Neural cell (in vitro differentiated cells): ENCODE measurements around the gene NIF3L1. TPM values are rescaled to one million over a fixed set of nuclear protein-coding genes. Genes with fewer than 3 reads are reported as not detected.

ENCODE experiments used
- H2AFZ ChIP-seq: fragments of 200-600, 300-800 bp; sonication (generic), shearing (Covaris generic); 2 replicates; pipeline ENCODE4 v1.6.0; 2014; ENCODE audit warnings: low read depth, mild to moderate bottlenecking, antibody characterized with exemption, low read length, moderate library complexity
- H3F3A ChIP-seq: fragments of 200-600 bp; shearing (Covaris generic); 2 replicates; pipeline ENCODE4 v1.6.1; 2016; ENCODE audit warnings: mild to moderate bottlenecking, moderate library complexity, mixed read lengths, antibody characterized with exemption, low read length; ENCODE audit not compliant: insufficient read depth, poor library complexity, severe bottlenecking
- H3K27ac ChIP-seq: fragments of 200-600, 300-800 bp; sonication (generic), shearing (Covaris generic); 2 replicates; pipeline ENCODE4 v1.5.1; 2014; ENCODE audit warnings: mild to moderate bottlenecking, low read length, moderate library complexity
- H3K27me3 ChIP-seq: fragments of 300-800, 200-600 bp; sonication (generic), shearing (Covaris generic); 2 replicates; pipeline ENCODE4 v1.6.0; 2014; ENCODE audit warnings: mild to moderate bottlenecking, low read depth, low read length, moderate library complexity; ENCODE audit not compliant: insufficient read depth
- H3K36me3 ChIP-seq: fragments of 300-800, 200-600 bp; sonication (generic), shearing (Covaris generic); 2 replicates; pipeline ENCODE4 v1.5.1; 2014; ENCODE audit warnings: mild to moderate bottlenecking, antibody characterized with exemption, low read length, moderate library complexity; ENCODE audit not compliant: insufficient read depth
- H3K4me2 ChIP-seq: fragments of 300-800, 200-600 bp; sonication (generic), shearing (Covaris generic); 2 replicates; pipeline ENCODE4 v1.6.0; 2014; ENCODE audit warnings: mild to moderate bottlenecking, low read length
- H3K4me3 ChIP-seq: fragments of 300-800, 200-600 bp; sonication (generic), shearing (Covaris generic); 2 replicates; pipeline ENCODE4 v1.5.1; 2014; ENCODE audit warnings: mild to moderate bottlenecking, low read length, moderate library complexity
- H3K79me2 ChIP-seq: fragments of 200-600 bp; shearing (Covaris generic); replicated peaks from 2 replicates; pipeline ENCODE4 v1.6.0; 2014; ENCODE audit warnings: mild to moderate bottlenecking, low read length, moderate library complexity; ENCODE audit not compliant: insufficient read depth
- H3K9ac ChIP-seq: fragments of 300-800, 200-600 bp; sonication (generic), shearing (Covaris generic); 2 replicates; pipeline ENCODE4 v1.6.1; 2016; ENCODE audit warnings: mild to moderate bottlenecking, low read length, mixed read lengths
- H3K9me2 ChIP-seq: fragments of 200-600 bp; shearing (Covaris generic); 2 replicates; pipeline ENCODE4 v1.6.1; 2016; ENCODE audit warnings: mild to moderate bottlenecking, low read length, mixed read lengths; ENCODE audit not compliant: insufficient read depth
- H3K9me3 ChIP-seq: fragments of 200-600, 300-800 bp; sonication (generic), shearing (Covaris generic); 2 replicates; pipeline ENCODE4 v1.6.1; 2016; ENCODE audit warnings: mild to moderate bottlenecking, mixed run types, low read length, moderate library complexity, mixed read lengths
- H4K20me1 ChIP-seq: fragments of 200-600 bp; shearing (Covaris generic); 2 replicates; pipeline ENCODE4 v1.6.1; 2016; ENCODE audit warnings: mild to moderate bottlenecking, mixed run types; ENCODE audit not compliant: insufficient read depth
- EP300 ChIP-seq: fragments of 450-650 bp; conservative IDR thresholded peaks from 2 replicates; pipeline ENCODE4 v1.6.1; 2014; ENCODE audit warnings: antibody characterized with exemption, mild to moderate bottlenecking, moderate library complexity; ENCODE audit not compliant: poor library complexity, severe bottlenecking
- EZH2 ChIP-seq: fragments of 200-600, 300-800 bp; shearing (Covaris generic), sonication (generic); IDR thresholded peaks from 2 replicates; pipeline ENCODE4 v1.6.1; 2014; ENCODE audit warnings: antibody characterized with exemption, low read length, borderline replicate concordance, mild to moderate bottlenecking; ENCODE audit not compliant: insufficient read depth, poor library complexity, severe bottlenecking
- MXI1 ChIP-seq: fragments of 450-650 bp; conservative IDR thresholded peaks from 2 replicates; pipeline ENCODE4 v1.6.1; 2014; ENCODE audit warnings: antibody characterized with exemption, mild to moderate bottlenecking; ENCODE audit not compliant: poor library complexity, severe bottlenecking
- POLR2AphosphoS5 ChIP-seq: IDR thresholded peaks from 2 replicates; pipeline ENCODE4 v1.6.1; 2012
- RAD21 ChIP-seq: fragments of 450-650 bp; conservative IDR thresholded peaks from 2 replicates; pipeline ENCODE4 v1.6.1; 2014; ENCODE audit warnings: antibody characterized with exemption, mild to moderate bottlenecking, moderate library complexity
- SMC3 ChIP-seq: fragments of 450-650 bp; conservative IDR thresholded peaks from 2 replicates; pipeline ENCODE4 v1.6.1; 2014; ENCODE audit warnings: antibody characterized with exemption, mild to moderate bottlenecking, moderate library complexity; ENCODE audit not compliant: poor library complexity
- TAF1 ChIP-seq: IDR thresholded peaks from 2 replicates; pipeline ENCODE4 v1.6.1; 2012; ENCODE audit warnings: low read depth
- polyA plus RNA-seq: library from polyadenylated mRNA; depleted of rRNA; stranded (reverse); fragments of >200 nt; gene quantifications from 2 replicates; pipeline ENCODE4 v1.2.3, GENCODE V29; 2014
- TF ChIP-seq, protein P1 (sequence below): IDR thresholded peaks from 2 replicates; pipeline ENCODE4 v1.6.1; 2012; ENCODE audit warnings: borderline replicate concordance
- TF ChIP-seq, protein P2 (sequence below): fragments of 450-650 bp; IDR thresholded peaks from 2 replicates; pipeline ENCODE4 v1.5.1; 2014; ENCODE audit warnings: antibody characterized with exemption, mild to moderate bottlenecking, moderate library complexity; ENCODE audit not compliant: poor library complexity, severe bottlenecking

Gene NIF3L1
- polyA plus RNA-seq, 1 donor from 2014 or later = 74.8 TPM

DNA sequence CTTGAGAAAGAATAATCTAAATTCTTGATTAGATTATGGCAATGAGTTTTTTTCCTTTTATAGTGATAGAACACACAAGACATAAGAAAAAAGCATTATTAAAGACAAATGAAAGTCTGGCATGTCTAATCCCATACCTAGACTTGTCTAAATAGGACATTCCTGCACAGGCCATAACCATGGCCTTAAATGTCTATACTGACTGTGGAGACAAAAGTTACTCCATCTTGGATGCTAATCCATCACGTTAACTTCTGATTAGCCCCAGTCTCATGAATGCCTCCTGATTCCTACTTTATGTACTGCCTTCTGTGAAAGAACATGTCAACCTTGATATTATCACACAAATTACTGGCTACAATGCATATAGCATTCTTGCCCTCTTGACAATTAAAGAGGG, 50.7 kb downstream of the NIF3L1 start:
- no peaks in the 10 kb centered on the region for H3K27me3 ChIP-seq
- no peak overlapping the region for H3K4me2 ChIP-seq
- no peak overlapping the region for H3K27ac ChIP-seq
- no peaks in the 10 kb centered on the region for H4K20me1 ChIP-seq
- TF ChIP-seq, protein P1, sequence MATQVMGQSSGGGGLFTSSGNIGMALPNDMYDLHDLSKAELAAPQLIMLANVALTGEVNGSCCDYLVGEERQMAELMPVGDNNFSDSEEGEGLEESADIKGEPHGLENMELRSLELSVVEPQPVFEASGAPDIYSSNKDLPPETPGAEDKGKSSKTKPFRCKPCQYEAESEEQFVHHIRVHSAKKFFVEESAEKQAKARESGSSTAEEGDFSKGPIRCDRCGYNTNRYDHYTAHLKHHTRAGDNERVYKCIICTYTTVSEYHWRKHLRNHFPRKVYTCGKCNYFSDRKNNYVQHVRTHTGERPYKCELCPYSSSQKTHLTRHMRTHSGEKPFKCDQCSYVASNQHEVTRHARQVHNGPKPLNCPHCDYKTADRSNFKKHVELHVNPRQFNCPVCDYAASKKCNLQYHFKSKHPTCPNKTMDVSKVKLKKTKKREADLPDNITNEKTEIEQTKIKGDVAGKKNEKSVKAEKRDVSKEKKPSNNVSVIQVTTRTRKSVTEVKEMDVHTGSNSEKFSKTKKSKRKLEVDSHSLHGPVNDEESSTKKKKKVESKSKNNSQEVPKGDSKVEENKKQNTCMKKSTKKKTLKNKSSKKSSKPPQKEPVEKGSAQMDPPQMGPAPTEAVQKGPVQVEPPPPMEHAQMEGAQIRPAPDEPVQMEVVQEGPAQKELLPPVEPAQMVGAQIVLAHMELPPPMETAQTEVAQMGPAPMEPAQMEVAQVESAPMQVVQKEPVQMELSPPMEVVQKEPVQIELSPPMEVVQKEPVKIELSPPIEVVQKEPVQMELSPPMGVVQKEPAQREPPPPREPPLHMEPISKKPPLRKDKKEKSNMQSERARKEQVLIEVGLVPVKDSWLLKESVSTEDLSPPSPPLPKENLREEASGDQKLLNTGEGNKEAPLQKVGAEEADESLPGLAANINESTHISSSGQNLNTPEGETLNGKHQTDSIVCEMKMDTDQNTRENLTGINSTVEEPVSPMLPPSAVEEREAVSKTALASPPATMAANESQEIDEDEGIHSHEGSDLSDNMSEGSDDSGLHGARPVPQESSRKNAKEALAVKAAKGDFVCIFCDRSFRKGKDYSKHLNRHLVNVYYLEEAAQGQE = no peak
- TF ChIP-seq, protein P2, sequence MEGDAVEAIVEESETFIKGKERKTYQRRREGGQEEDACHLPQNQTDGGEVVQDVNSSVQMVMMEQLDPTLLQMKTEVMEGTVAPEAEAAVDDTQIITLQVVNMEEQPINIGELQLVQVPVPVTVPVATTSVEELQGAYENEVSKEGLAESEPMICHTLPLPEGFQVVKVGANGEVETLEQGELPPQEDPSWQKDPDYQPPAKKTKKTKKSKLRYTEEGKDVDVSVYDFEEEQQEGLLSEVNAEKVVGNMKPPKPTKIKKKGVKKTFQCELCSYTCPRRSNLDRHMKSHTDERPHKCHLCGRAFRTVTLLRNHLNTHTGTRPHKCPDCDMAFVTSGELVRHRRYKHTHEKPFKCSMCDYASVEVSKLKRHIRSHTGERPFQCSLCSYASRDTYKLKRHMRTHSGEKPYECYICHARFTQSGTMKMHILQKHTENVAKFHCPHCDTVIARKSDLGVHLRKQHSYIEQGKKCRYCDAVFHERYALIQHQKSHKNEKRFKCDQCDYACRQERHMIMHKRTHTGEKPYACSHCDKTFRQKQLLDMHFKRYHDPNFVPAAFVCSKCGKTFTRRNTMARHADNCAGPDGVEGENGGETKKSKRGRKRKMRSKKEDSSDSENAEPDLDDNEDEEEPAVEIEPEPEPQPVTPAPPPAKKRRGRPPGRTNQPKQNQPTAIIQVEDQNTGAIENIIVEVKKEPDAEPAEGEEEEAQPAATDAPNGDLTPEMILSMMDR = no peak
- TF ChIP-seq SMC3 = no peak
- TF ChIP-seq EP300 = no peak
- TF ChIP-seq RAD21 = no peak
- TF ChIP-seq POLR2AphosphoS5 = no peak
- no peak for TF ChIP-seq MXI1
- TF ChIP-seq TAF1 = no peak
- no peak for TF ChIP-seq EZH2
- H3K36me3 ChIP-seq = peaks cover 3% of the 10 kb centered on the region
- H3K9me3 ChIP-seq = no peaks in the 10 kb centered on the region
- H3K9me2 ChIP-seq = no peaks in the 10 kb centered on the region
- no peak overlapping the region for H3K4me3 ChIP-seq
- H2AFZ ChIP-seq = no peak overlapping the region
- no peaks in the 10 kb centered on the region for H3F3A ChIP-seq
- H3K9ac ChIP-seq = no peak overlapping the region
- no peaks in the 10 kb centered on the region for H3K79me2 ChIP-seq

DNA sequence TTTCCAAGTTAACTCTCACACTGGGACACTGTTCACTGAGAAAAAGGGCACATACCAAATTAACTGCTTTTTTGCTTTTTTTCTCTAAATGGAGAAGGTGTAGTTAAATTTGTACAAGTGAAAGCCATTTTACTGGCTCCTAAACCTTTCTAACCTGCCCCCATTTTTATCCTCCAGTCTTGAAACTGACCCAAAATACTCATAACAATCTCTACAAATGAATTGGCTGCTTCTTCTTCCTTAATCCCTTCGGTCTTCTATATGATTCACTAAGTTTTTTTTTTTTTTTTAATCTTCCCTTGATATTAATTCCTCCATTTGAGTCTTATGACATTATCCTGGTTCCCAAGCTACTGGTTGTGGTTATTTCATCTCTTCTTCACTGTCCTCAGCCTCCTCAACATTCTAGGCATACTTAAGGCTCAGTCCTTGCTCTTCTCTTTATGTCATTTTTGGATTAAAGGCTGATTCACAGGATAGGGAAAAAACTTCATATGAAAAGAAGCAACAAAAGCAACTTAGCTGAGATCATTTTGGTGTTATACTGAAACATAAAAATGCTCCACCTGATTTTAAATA, 54.4 kb downstream of the NIF3L1 start:
- Histone ChIP-seq H3K9me2 (no peaks in the 10 kb centered on the region), H3K27ac (no peak overlapping the region), H2AFZ (no peak overlapping the region), H3K27me3 (no peaks in the 10 kb centered on the region), H3K9ac (no peak overlapping the region), H3K36me3 (no peaks in the 10 kb centered on the region), H3K4me2 (no peak overlapping the region), H3K9me3 (no peaks in the 10 kb centered on the region), H3K79me2 (no peaks in the 10 kb centered on the region), H3F3A (no peaks in the 10 kb centered on the region), H3K4me3 (no peak overlapping the region), H4K20me1 (no peaks in the 10 kb centered on the region)
- TF ChIP-seq SMC3 (no peak), RAD21 (no peak), EP300 (no peak), MXI1 (no peak), TAF1 (no peak), EZH2 (no peak), POLR2AphosphoS5 (no peak)
- TF ChIP-seq, protein P2 = no peak
- TF ChIP-seq, protein P1 = no peak
